ENCODE data around the gene ETV1. TPM values are rescaled to one million over a fixed set of nuclear protein-coding genes. Genes with fewer than 3 reads are reported as not detected.
A peak's percentile ranks its signal among the peaks of the same experiment; 100 is the strongest.

Gene ETV1
- total RNA-seq, 4 donors from 2014 or later, result 1.0 to 7.2 (median 3.6) TPM

DNA sequence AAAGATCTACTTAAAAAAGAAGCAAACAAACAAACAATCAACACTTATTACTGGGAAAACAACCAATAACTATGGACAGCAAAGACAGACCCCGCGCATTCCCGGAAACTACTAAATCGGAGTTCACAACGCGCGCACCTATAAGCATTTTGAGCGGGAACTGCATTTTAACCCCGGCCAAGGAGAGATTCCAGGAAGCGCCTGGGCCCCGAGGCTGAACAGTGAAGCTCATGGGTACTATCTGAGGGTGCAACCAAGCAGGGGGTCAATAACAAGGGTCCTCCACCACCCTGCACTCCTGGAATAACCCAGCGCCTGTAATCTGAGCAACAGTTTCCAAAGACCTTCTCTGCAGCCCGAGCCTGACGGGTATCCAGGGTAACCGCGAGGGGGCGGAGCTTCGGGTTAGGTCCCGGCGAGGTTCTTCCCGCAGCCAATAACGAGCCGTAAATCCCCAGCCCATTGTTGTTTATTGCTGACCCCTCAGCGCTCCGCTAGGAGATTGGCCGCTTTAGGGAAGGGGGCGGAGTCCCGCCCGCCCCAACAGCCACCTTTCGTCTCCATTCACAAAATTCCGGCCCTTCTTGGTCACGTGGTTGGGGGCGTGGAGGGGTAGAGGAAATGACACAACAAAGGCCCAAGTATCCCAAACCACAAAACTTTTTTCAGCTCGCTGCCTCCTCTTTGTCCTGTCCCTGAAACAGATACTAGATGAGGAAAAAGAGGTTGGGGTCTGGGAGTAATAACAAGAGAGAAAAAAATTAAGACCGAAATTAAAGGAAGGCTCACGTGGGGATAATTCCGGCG is 1.7 kb upstream of the ETV1 start:
- peak; percentile 96 to 99 for DNase-seq (ENCODE audit: low spot score in 2 of 2)
- H3K4me3 ChIP-seq (ENCODE audit: low read depth, poor library complexity, severe bottlenecking), result peak overlapping the region; percentile 34
- 1% methylated on average over 29 to 38 of the region's 38 CpGs for WGBS, 2 donors
- intact Hi-C loops (cut with DNase I; ENCODE audit: low total_unique reads), result no loop called here
- TF ChIP-seq POLR2A (IDR thresholded peaks at IDR 0.05) (no peak), CTCF (IDR thresholded peaks at IDR 0.05) (no peak)

DNA sequence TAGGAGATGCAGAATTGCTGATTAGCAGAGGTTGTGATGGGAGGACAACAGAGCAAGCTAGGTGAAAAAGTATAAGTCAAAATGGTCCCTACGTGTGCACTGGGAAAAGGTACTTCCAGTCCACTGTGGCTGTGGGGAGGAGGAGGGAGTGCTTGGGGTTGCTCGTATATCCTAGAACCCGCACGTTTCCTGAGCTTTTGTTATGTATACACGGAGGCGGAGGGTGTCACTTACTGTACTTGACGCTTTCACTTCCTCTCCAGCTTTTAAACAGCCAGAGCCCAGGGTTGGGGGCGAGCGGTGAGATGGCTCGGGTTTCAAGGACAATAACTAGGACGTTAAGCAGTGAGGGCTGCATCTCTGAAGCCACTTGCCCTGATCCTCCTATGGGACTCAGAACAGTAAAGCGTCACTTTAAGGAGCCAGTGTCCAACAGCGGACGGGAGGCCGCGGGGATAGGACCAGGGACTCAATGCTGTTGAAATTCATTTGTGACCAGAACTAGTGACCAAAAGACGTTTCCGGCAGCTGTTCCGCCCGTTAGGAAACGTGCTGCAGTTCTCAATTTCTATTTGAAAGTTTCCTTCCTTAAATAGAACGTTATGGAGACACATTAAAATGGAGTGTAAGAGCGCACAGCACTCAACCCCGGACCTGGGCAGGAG is 985 bp upstream of the ETV1 start:
- TF ChIP-seq CTCF (IDR thresholded peaks at IDR 0.05) (no peak), POLR2A (IDR thresholded peaks at IDR 0.05) (no peak)
- DNase-seq (ENCODE audit: low spot score in 2 of 2), result peak; percentile 19 to 88
- H3K4me3 ChIP-seq (ENCODE audit: low read depth, poor library complexity, severe bottlenecking), result peak overlapping the region; percentile 34
- intact Hi-C loops (cut with DNase I; ENCODE audit: low total_unique reads), result no loop called here
- WGBS, 2 donors, result 0 to 1% methylated on average over 24 of the region's 24 CpGs

DNA sequence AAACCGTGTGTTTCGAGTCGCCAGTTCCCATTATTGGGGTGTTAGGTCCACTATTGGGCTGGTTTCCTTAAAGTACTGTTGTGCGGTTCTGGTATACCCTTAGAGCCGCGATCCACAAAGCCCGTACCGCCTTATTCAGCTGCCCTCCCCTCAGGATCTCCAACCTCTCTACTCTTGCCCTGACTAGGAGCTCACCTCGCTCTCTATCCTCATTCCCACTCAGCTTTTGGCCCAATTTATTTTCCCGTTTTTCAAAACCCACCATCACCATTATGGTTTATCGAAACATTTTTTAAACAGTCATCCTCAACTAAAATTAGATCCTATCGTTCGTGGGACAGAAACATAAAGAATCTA is 461 bp upstream of the ETV1 start:
- peak overlapping the region; percentile 34 for H3K4me3 ChIP-seq (ENCODE audit: low read depth, poor library complexity, severe bottlenecking)
- no peak for TF ChIP-seq POLR2A (IDR thresholded peaks at IDR 0.05)
- TF ChIP-seq CTCF (IDR thresholded peaks at IDR 0.05), result no peak
- intact Hi-C loops (cut with DNase I; ENCODE audit: low total_unique reads), result no loop called here
- no peak for DNase-seq (ENCODE audit: low spot score in 2 of 2)
- WGBS, 2 donors, result 0% methylated on average over 13 of the region's 13 CpGs

GRCh38 chr7:13988731-13989125 is 738 bp downstream of the ETV1 start:
- DNase-seq (ENCODE audit: low spot score in 2 of 2), result no peak
- TF ChIP-seq CTCF (IDR thresholded peaks at IDR 0.05) (no peak), POLR2A (IDR thresholded peaks at IDR 0.05) (no peak)
- intact Hi-C loops (cut with DNase I; ENCODE audit: low total_unique reads), result no loop called here
- peak overlapping the region; percentile 34 for H3K4me3 ChIP-seq (ENCODE audit: low read depth, poor library complexity, severe bottlenecking)
- WGBS, 2 donors, result 2 to 4% methylated on average over 5 of the region's 5 CpGs

GRCh38 chr7:13988065-13988464 is 1.4 kb downstream of the ETV1 start:
- TF ChIP-seq CTCF (IDR thresholded peaks at IDR 0.05), result no peak
- TF ChIP-seq POLR2A (IDR thresholded peaks at IDR 0.05), result no peak
- no peak for DNase-seq (ENCODE audit: low spot score in 2 of 2)
- intact Hi-C loops (cut with DNase I; ENCODE audit: low total_unique reads), result no loop called here
- 49% methylated on average over 8 of the region's 8 CpGs for WGBS, 2 donors
- no peak overlapping the region for H3K4me3 ChIP-seq (ENCODE audit: low read depth, poor library complexity, severe bottlenecking)

All from lower leg skin (tissue), 4 donors.